Measurements from ENCODE around the gene DRG2.

DNA sequence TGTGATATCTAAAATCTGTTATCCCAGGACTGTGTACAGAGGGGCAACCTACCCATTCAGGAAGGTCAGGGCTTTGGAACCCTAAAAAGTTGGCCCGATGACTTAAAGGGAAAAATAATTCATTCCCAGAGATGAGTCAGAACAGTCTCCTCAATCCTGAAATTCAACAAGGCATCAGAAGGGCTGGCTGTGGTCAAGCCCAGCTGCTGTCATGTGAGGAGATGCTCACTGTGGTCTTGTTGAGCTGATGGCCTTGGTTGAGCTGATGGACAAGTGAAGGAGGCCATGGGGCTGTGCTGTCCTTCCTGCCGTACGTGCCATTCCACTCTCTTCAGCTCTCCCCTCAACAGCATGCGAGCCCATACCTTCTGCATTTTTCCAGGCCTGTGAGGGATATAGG is 20.9 kb upstream of the DRG2 start:
- TF ChIP-seq POLR2A (IDR thresholded peaks at IDR 0.05; ENCODE audit: low read length): no peak
- TF ChIP-seq GATA1 (IDR thresholded peaks at IDR 0.05; ENCODE audit: low read depth, low read length): no peak

Data from erythroblast (primary cell).